ENCODE data around the gene AVP.

DNA sequence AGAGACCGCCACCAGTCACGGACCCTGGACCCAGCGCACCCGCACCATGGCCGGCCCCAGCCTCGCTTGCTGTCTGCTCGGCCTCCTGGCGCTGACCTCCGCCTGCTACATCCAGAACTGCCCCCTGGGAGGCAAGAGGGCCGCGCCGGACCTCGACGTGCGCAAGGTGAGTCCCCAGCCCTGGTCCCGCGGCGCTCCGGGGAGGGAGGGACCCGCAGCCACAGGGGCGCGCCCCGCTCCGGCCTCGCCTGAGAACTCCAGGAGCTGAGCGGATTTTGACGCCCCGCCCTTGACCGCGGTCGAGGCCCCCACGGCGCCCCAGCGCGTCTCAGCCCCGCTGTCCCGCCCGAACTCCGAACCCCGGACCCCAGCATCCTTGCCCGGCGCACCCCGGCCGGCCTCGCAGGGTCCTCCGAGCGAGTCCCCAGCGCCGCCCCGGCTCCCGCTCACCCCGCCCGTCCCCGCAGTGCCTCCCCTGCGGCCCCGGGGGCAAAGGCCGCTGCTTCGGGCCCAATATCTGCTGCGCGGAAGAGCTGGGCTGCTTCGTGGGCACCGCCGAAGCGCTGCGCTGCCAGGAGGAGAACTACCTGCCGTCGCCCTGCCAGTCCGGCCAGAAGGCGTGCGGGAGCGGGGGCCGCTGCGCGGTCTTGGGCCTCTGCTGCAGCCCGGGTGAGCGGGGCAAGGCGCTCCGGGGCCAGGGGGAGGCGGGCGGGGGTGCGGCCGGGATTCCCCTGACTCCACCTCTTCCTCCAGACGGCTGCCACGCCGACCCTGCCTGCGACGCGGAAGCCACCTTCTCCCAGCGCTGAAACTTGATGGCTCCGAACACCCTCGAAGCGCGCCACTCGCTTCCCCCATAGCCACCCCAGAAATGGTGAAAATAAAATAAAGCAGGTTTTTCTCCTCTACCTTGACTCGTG is 12.7 kb downstream of the AVP start, which contains the start of gene OXT:
- TF ChIP-seq TAF1 (IDR thresholded peaks at IDR 0.05; ENCODE audit: borderline replicate concordance, low read depth, low read length) (no peak), POLR2A (IDR thresholded peaks at IDR 0.05; ENCODE audit: low read depth, low read length) (no peak)

All from GM12892 (cell line).